H1 (cell line): Measurements from ENCODE around the gene NXPH4. TPM values are rescaled to one million over a fixed set of nuclear protein-coding genes. Genes with fewer than 3 reads are reported as not detected.
A peak's percentile ranks its signal among the peaks of the same experiment; 100 is the strongest.

ENCODE experiments used
- CTCF ChIA-PET: fragments of 300-600 bp; sonication (Branson Sonifier 250); formaldehyde crosslinking; loops from one replicate; lab custom pipeline; 2021; ENCODE audit not compliant: partially characterized antibody; lab: Charles Lee
- POLR2A ChIA-PET: fragments of 300-600 bp; sonication (Branson Sonifier 250); formaldehyde crosslinking; loops from one replicate; lab custom pipeline; 2021; ENCODE audit warnings: inconsistent platforms; ENCODE audit not compliant: partially characterized antibody; lab: Charles Lee
- DNase-seq, 2 experiments: peaks; one replicate each; pipeline versions ENCODE4 v3.0.0 to v3.0.0-alpha.2; 2010 to 2022; ENCODE audit warnings: low spot score in 2 of 2, low read depth in 1 of 2, mixed read lengths in 1 of 2
- FAIRE-seq: peaks from 2 replicates; lab custom pipeline; 2011; peaks lifted over from hg19 to GRCh38; lab: Jason Lieb, UNC
- H2AFZ ChIP-seq: 2 replicates; pipeline ENCODE4 v1.8.1; 2012; ENCODE audit warnings: low read length, inconsistent platforms
- H2AK5ac ChIP-seq: 2 replicates; pipeline ENCODE4 v1.6.1; 2013; ENCODE audit warnings: low read depth, low read length
- H2BK120ac ChIP-seq: replicated peaks from 2 replicates; pipeline ENCODE3; 2013; ENCODE audit warnings: low read depth, low read length, inconsistent platforms
- H2BK12ac ChIP-seq: 2 replicates; pipeline ENCODE4 v1.6.1; 2013; ENCODE audit warnings: low read depth, low read length
- H2BK15ac ChIP-seq: 2 replicates; pipeline ENCODE4 v1.6.1; 2013; ENCODE audit warnings: low read length
- H2BK20ac ChIP-seq: 2 replicates; pipeline ENCODE4 v1.6.1; 2013; ENCODE audit warnings: low read length
- H2BK5ac ChIP-seq: 2 replicates; pipeline ENCODE4 v1.6.1; 2013; ENCODE audit warnings: low read depth, low read length
- H3K14ac ChIP-seq: 2 replicates; pipeline ENCODE4 v1.6.1; 2013; ENCODE audit warnings: inconsistent platforms; ENCODE audit not compliant: insufficient read length
- H3K18ac ChIP-seq: 2 replicates; pipeline ENCODE4 v1.6.1; 2013; ENCODE audit warnings: low read length; ENCODE audit errors: extremely low read depth
- H3K23ac ChIP-seq: 2 replicates; pipeline ENCODE4 v1.6.1; 2013; ENCODE audit warnings: inconsistent platforms; ENCODE audit not compliant: insufficient read length
- H3K23me2 ChIP-seq: 2 replicates; pipeline ENCODE4 v1.6.1; 2013; ENCODE audit warnings: low read depth, low read length
- H3K27ac ChIP-seq: 2 replicates; pipeline ENCODE4 v1.6.1; 2011; ENCODE audit warnings: low read depth, low read length, inconsistent platforms
- H3K27me3 ChIP-seq, 4 experiments: replicated peaks in 1 of 4; 1 replicate in 1 of 4; 2 replicates in 3 of 4; pipeline versions ENCODE4 v1.6.1 to v1.8.1; 2011 to 2013; ENCODE audit warnings: low read length in 3 of 4, mild to moderate bottlenecking in 3 of 4, inconsistent platforms in 2 of 4, mixed read lengths in 2 of 4, moderate library complexity in 1 of 4; ENCODE audit not compliant: control insufficient read depth in 3 of 4, insufficient read depth in 3 of 4; ENCODE audit errors: extremely low read depth in 1 of 4
- H3K36me3 ChIP-seq, 4 experiments: 2 replicates each; pipeline versions ENCODE4 v1.6.1 to v1.8.1; 2011 to 2013; ENCODE audit warnings: mild to moderate bottlenecking in 4 of 4, low read length in 3 of 4, moderate library complexity in 2 of 4, control low read depth in 1 of 4, inconsistent platforms in 1 of 4; ENCODE audit not compliant: insufficient read depth in 4 of 4, control insufficient read depth in 2 of 4
- H3K4ac ChIP-seq: replicated peaks from 2 replicates; pipeline ENCODE3; 2013; ENCODE audit warnings: low read length, low read depth, mixed read lengths, inconsistent platforms; ENCODE audit not compliant: insufficient read length
- H3K4me1 ChIP-seq, 4 experiments: replicated peaks in 1 of 4; 1 replicate in 1 of 4; 2 replicates in 3 of 4; pipeline versions ENCODE4 v1.6.1 to v1.8.1; 2011 to 2013; ENCODE audit warnings: low read length in 3 of 4, inconsistent platforms in 2 of 4, mixed read lengths in 1 of 4; ENCODE audit not compliant: insufficient read depth in 4 of 4, control insufficient read depth in 3 of 4
- H3K4me2 ChIP-seq, 2 experiments: 2 replicates each; pipeline versions ENCODE4 v1.6.1 to v1.8.1; 2011 to 2013; ENCODE audit warnings: low read depth in 2 of 2, low read length in 2 of 2, control low read depth in 1 of 2, inconsistent platforms in 1 of 2, mild to moderate bottlenecking in 1 of 2; ENCODE audit not compliant: insufficient read depth in 1 of 2
- H3K4me3 ChIP-seq, 4 experiments: fragments of 200-600, 300-600 bp in 1 of 4; sonication (generic), shearing (Covaris generic), sonication (Bioruptor Twin) in 1 of 4; 2 replicates each; pipeline versions ENCODE4 v1.5.1 to v1.8.1; 2011 to 2016; ENCODE audit warnings: low read length in 4 of 4, low read depth in 3 of 4, control low read depth in 2 of 4, inconsistent platforms in 2 of 4, mild to moderate bottlenecking in 2 of 4, mixed read lengths in 1 of 4, moderate library complexity in 1 of 4; ENCODE audit not compliant: insufficient read depth in 2 of 4; ENCODE audit errors: extremely low read depth in 1 of 4
- H3K56ac ChIP-seq: replicated peaks from 2 replicates; pipeline ENCODE3; 2013; ENCODE audit warnings: low read depth, mild to moderate bottlenecking, mixed read lengths, low read length, inconsistent platforms; ENCODE audit not compliant: insufficient read length
- H3K79me1 ChIP-seq: 2 replicates; pipeline ENCODE4 v1.6.1; 2013; ENCODE audit warnings: low read depth, low read length, control low read depth
- H3K79me2 ChIP-seq, 2 experiments: 2 replicates each; pipeline versions ENCODE4 v1.6.1 to v1.8.1; 2012 to 2013; ENCODE audit warnings: low read length in 2 of 2, mild to moderate bottlenecking in 2 of 2, inconsistent platforms in 1 of 2; ENCODE audit not compliant: insufficient read depth in 2 of 2, control insufficient read depth in 1 of 2
- H3K9ac ChIP-seq, 4 experiments: replicated peaks in 1 of 4; 1 replicate in 1 of 4; 2 replicates in 3 of 4; pipeline versions ENCODE4 v1.6.1 to v1.8.1; 2011 to 2013; ENCODE audit warnings: low read depth in 3 of 4, low read length in 3 of 4, control low read depth in 2 of 4, mild to moderate bottlenecking in 2 of 4, moderate library complexity in 2 of 4, inconsistent platforms in 1 of 4; ENCODE audit errors: extremely low read depth in 1 of 4
- H3K9me3 ChIP-seq, 2 experiments: 2 replicates each; pipeline versions ENCODE4 v1.6.1 to v1.8.1; 2012 to 2013; ENCODE audit warnings: mild to moderate bottlenecking in 2 of 2, moderate library complexity in 2 of 2, control low read depth in 1 of 2, inconsistent platforms in 1 of 2, low read depth in 1 of 2, low read length in 1 of 2, mixed read lengths in 1 of 2; ENCODE audit not compliant: insufficient read depth in 2 of 2
- H4K20me1 ChIP-seq, 2 experiments: replicated peaks in 1 of 2; 2 replicates each; pipeline versions ENCODE3 to v1.8.1; 2011 to 2013; ENCODE audit warnings: inconsistent platforms in 2 of 2, low read length in 2 of 2, mild to moderate bottlenecking in 1 of 2; ENCODE audit not compliant: insufficient read depth in 2 of 2, control insufficient read depth in 1 of 2
- H4K5ac ChIP-seq: 2 replicates; pipeline ENCODE4 v1.6.1; 2013; ENCODE audit warnings: low read length, low read depth, mixed read lengths, inconsistent platforms; ENCODE audit not compliant: insufficient read length
- H4K8ac ChIP-seq: 2 replicates; pipeline ENCODE4 v1.8.0; 2013; ENCODE audit warnings: mild to moderate bottlenecking, moderate library complexity, low read length, inconsistent platforms; ENCODE audit not compliant: insufficient read depth; ENCODE audit errors: extremely low read depth
- H4K91ac ChIP-seq: replicated peaks from 2 replicates; pipeline ENCODE3; 2013; ENCODE audit warnings: low read length, mixed read lengths, inconsistent platforms; ENCODE audit not compliant: insufficient read length
- ASH2L ChIP-seq: fragments of 200-600, 300-600 bp; sonication (generic); IDR thresholded peaks from one replicate; pipeline ENCODE4 v1.7.1; 2017; ENCODE audit warnings: low read length
- CBX5 ChIP-seq: fragments of 300-800, 300-1000 bp; sonication (generic); IDR thresholded peaks from 2 replicates; pipeline ENCODE4 v1.7.1; 2016; ENCODE audit warnings: antibody characterized with exemption, low read length, low read depth
- CREB1 ChIP-seq: IDR thresholded peaks from 2 replicates; pipeline ENCODE4 v1.6.1; 2012; ENCODE audit warnings: inconsistent platforms
- EGR1 ChIP-seq: IDR thresholded peaks from 2 replicates; pipeline ENCODE4 v1.6.1; 2011; ENCODE audit warnings: low read depth, low read length, borderline replicate concordance
- EZH2 ChIP-seq: fragments of 200-600 bp; sonication (generic); IDR thresholded peaks from 2 replicates; pipeline ENCODE4 v1.7.1; 2012; ENCODE audit warnings: low read depth, mild to moderate bottlenecking, moderate library complexity, low read length, inconsistent platforms; ENCODE audit not compliant: severe bottlenecking
- PHF8 ChIP-seq: fragments of 200-600 bp; sonication (generic); conservative IDR thresholded peaks from 2 replicates; pipeline ENCODE4 v1.7.1; 2012; ENCODE audit warnings: low read depth, mild to moderate bottlenecking, inconsistent platforms, low read length, moderate library complexity
- POLR2AphosphoS5 ChIP-seq: IDR thresholded peaks from 2 replicates; pipeline ENCODE4 v1.6.1; 2011; ENCODE audit warnings: low read depth, low read length
- TAF1 ChIP-seq: IDR thresholded peaks from 2 replicates; pipeline ENCODE4 v1.6.1; 2011; ENCODE audit warnings: mild to moderate bottlenecking, low read depth, low read length
- TCF12 ChIP-seq: IDR thresholded peaks from 2 replicates; pipeline ENCODE4 v1.6.1; 2011; ENCODE audit warnings: low read depth, mild to moderate bottlenecking, low read length
- WGBS, 2 experiments: shearing (Covaris generic) in 1 of 2; methylation state at CpG; one replicate each; pipeline versions ENCODE4 v1.1.6 to v1.1.7; 2013 to 2015; ENCODE audit warnings: low lambda C conversion rate in 2 of 2, mixed read lengths in 2 of 2, inconsistent platforms in 1 of 2, low coverage in 1 of 2, missing lambda C conversion rate in 1 of 2; ENCODE audit not compliant: insufficient replicate concordance in 2 of 2, insufficient coverage in 1 of 2, insufficient read length in 1 of 2; ENCODE audit errors: extremely low coverage in 1 of 2, missing lambda C conversion rate in 1 of 2; 5-methylcytosine and 5-hydroxymethylcytosine counted together
- polyA plus RNA-seq, 7 experiments: library from polyadenylated mRNA; depleted of rRNA in 3 of 7; stranded (reverse) in 5 of 7; unstranded in 2 of 7; fragments of >200 nt in 5 of 7; fragments of 200-250 nt in 2 of 7; gene quantifications; 1 replicate in 5 of 7; 2 replicates in 1 of 7; 4 replicates in 1 of 7; pipeline versions ENCODE4 v1.2.1 to v1.2.3, GENCODE V29; 2011 to 2013; ENCODE audit warnings: missing spikeins in 2 of 7, mixed read lengths in 2 of 7
- total RNA-seq: library from RNA; stranded (reverse); fragmentation: NEBNext Ultra II Directional; extraction: Animal tissue kit (Norgen Biotek cat#: 25700); gene quantifications from 2 replicates; pipeline ENCODE4 v1.2.1, GENCODE V29; 2021

NXPH4 gene
- total and polyA plus RNA-seq, 2 of the 8 experiments (the other 6 are each of a cell fraction or from before 2014, with no cell fraction given): 0.92 to 1.7 TPM

DNA sequence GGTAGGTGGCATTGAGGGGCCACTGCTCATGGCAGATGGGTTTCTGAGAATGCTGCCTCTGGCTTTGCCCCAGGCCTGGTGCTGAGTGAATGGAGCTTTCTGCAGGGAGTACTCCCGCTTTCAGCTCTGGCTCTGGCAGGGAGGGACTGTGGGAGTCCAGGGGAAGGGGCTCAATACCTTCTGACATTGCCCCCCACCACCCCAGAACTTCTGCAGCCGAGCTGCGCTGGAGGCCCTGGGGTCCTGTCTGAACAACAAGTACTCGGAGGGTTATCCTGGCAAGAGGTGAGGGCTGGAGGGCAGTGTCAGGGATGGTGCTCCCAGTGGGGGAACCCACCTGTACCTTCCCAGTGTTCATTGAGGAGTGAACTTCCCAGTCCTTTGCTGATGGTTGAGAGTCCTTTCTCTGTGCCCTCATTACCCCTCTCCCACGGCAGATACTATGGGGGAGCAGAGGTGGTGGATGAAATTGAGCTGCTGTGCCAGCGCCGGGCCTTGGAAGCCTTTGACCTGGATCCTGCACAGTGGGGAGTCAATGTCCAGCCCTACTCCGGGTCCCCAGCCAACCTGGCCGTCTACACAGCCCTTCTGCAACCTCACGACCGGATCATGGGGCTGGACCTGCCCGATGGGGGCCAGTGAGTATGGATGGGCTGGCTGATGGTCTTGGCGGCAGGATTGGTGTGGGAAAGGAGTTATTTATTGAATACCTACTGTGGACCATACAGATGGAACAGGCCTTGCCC is 14.9 kb downstream of the NXPH4 start:
- ChIA-PET POLR2A (interaction anchor here (0.6 to 23.7 kb wide), 18 partner anchors 2 to 1009 kb away, joined by 3 to 852 read pairs (median 14); partner anchors contain the start of genes GLI1, INHBE, LRP1 and NXPH4), CTCF (interaction anchor here (0.6 to 27.9 kb wide), 5 partner anchors 8 to 172 kb away, joined by 3 to 726 read pairs (median 30); partner anchors contain the start of genes NXPH4 and STAC3)
- H3K79me1 ChIP-seq: peaks cover 11% of the 10 kb centered on the region
- H3K79me2 ChIP-seq: peaks cover 6 to 15% of the 10 kb centered on the region in 2 experiments; a peak in 3 of 4 replicates
- FAIRE-seq (no peak), DNase-seq (no peak)
- H2BK12ac ChIP-seq: no peak overlapping the region
- H2BK120ac ChIP-seq: no peak overlapping the region
- H3K27ac ChIP-seq: no peak overlapping the region
- H3K23ac ChIP-seq: no peak overlapping the region
- H3K36me3 ChIP-seq: peaks cover 29 to 42% (median 35%) of the 10 kb centered on the region in 4 experiments
- no peak overlapping the region for H3K4ac ChIP-seq
- H2BK15ac ChIP-seq: no peak overlapping the region
- H3K14ac ChIP-seq: no peak overlapping the region
- no peaks in the 10 kb centered on the region for H3K9me3 ChIP-seq
- peaks cover 5 to 30% (median 24%) of the 10 kb centered on the region in 4 experiments for H3K27me3 ChIP-seq
- H2AK5ac ChIP-seq: no peak overlapping the region; the same call in 1 of the 2 replicates
- no peak overlapping the region for H4K8ac ChIP-seq
- no peak overlapping the region; the same call in 1 of the 2 replicates for H2BK5ac ChIP-seq
- peaks cover 12% of the 10 kb centered on the region for H3K23me2 ChIP-seq
- no peak overlapping the region for H3K18ac ChIP-seq
- H2AFZ ChIP-seq: no peak overlapping the region
- peak overlapping the region in 2 of 4 experiments; percentile 85 to 93; a peak in 5 of 8 replicates for H3K4me3 ChIP-seq
- WGBS, 2 experiments: 92% methylated on average over 13 of the region's 13 CpGs; no CpG with 5 or more reads in 1 of the 2 experiments
- peaks cover 4 to 48% (median 29%) of the 10 kb centered on the region in 4 experiments for H3K4me1 ChIP-seq
- TF ChIP-seq PHF8 (no peak), EZH2 (no peak), EGR1 (no peak), CREB1 (no peak), ASH2L (no peak), CBX5 (no peak), TCF12 (no peak), TAF1 (no peak), POLR2AphosphoS5 (0 out of 2 replicates have a peak, but pooled peaks have one; percentile 12)
- no peak overlapping the region for H2BK20ac ChIP-seq
- peak overlapping the region in 3 of 4 experiments; percentile 34 to 97 (median 95); a peak in 2 of 7 replicates for H3K9ac ChIP-seq
- no peak overlapping the region for H4K5ac ChIP-seq
- peak overlapping the region; percentile 94 to 95 for H3K4me2 ChIP-seq
- no peak overlapping the region for H3K56ac ChIP-seq
- peaks cover 18 to 35% of the 10 kb centered on the region in 2 experiments for H4K20me1 ChIP-seq
- no peak overlapping the region for H4K91ac ChIP-seq
